22Rv1 (cell line): ENCODE results near the gene DNAH3.

Source experiments
- H3K27ac ChIP-seq: fragments of 450-650 bp; 2 replicates; pipeline ENCODE4 v1.5.1; 2017
- ZFX ChIP-seq: fragments of 450-650 bp; IDR thresholded peaks from 2 replicates; pipeline ENCODE4 v1.6.1; 2017; ENCODE audit warnings: antibody characterized with exemption, borderline replicate concordance
- TF ChIP-seq, protein P1 (sequence below): fragments of 450-650 bp; IDR thresholded peaks from 2 replicates; pipeline ENCODE4 v1.5.1; 2017; ENCODE audit warnings: mild to moderate bottlenecking

The DNAH3 gene

DNA sequence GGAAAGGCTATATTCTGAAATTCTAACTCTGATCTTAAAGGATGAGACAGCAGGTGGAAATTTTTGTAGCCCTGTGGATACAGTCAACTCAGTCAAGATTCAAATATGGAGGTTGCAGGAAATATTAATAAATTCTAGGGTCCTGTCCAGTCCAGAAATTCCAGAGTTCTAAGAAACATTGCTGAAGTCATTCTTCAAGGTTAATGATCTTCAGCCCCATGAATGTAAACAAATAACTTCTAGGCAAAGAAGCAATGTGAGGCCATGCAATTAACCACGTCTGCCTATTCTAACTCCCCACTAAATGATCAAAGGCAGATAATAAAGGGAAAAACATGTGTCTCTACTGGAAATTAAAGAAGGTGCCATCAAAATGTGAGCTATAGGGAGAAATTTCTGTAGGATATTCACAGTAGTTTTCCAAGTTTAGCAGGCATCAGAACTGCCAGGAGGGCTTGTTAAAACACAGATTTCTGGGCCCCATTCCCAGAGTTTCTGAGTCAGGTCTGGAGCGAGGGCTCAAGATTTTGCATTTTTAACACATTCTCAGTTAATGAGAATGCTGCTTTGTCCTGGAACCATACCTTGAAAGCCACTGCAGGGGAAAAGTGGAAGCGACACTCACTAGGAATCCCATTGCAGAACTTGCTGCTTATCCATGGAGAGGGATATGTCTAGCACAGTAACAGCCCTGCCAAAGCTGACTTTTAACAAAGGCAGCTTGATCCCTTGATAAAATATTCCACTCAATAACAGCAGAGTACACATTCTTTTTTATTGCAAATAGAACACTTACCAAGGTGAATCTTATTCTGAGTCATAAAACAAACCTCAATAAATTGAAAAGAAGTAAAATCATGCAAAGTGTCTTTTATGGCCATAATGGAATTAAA is 61.8 kb downstream of the DNAH3 start:
- no peak for TF ChIP-seq ZFX
- TF ChIP-seq, protein P1, sequence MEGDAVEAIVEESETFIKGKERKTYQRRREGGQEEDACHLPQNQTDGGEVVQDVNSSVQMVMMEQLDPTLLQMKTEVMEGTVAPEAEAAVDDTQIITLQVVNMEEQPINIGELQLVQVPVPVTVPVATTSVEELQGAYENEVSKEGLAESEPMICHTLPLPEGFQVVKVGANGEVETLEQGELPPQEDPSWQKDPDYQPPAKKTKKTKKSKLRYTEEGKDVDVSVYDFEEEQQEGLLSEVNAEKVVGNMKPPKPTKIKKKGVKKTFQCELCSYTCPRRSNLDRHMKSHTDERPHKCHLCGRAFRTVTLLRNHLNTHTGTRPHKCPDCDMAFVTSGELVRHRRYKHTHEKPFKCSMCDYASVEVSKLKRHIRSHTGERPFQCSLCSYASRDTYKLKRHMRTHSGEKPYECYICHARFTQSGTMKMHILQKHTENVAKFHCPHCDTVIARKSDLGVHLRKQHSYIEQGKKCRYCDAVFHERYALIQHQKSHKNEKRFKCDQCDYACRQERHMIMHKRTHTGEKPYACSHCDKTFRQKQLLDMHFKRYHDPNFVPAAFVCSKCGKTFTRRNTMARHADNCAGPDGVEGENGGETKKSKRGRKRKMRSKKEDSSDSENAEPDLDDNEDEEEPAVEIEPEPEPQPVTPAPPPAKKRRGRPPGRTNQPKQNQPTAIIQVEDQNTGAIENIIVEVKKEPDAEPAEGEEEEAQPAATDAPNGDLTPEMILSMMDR = no peak
- no peak overlapping the region for H3K27ac ChIP-seq

DNA sequence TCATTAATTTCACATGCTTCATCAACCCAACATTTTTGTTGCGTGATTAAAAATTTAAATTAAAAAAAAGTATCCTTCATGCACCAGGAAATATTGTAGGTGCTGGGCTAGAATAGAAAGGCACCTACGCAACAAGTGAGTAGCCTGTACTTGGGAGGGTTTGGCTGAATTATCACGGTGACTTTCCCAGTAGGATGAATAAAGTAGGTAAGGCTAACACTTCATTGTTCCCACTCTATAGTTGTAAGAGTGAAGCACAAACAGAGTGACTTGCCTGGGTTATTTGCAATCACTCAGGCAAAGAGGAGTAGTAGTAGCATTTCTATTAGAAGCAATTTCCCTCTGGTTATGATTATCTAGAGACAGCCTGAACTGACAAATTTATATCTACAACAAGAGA is 62.5 kb downstream of the DNAH3 start:
- TF ChIP-seq ZFX = no peak
- TF ChIP-seq, protein P1 = no peak
- no peak overlapping the region for H3K27ac ChIP-seq

DNA sequence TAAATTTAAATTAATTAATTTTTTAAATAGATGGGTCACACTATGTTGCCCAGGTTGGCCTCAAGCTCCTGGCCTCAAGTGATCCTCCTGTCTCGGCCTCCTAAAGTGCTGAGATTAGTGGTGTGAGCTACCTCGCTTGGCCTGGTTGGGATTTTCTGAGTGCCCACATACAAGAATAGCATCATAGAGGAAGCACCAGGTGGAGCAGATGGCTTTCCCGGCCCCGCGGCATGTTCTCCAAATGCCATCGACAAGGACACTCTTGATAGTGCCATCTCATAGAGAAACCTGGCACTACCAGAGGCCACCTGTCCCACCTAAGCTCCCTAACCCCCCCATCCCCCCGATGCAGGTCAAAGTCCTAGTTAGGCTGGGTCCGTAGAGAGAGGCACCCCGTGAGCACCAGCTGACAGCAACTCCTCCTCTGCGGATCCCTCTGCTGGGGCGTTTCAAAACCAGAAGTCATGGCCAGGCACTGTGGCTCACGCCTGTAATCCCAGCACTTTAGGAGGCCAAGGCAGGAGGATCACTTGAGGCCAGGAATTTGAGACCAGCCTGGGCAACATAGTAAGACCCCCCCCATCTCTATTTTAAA is 65.9 kb downstream of the DNAH3 start:
- no peak overlapping the region for H3K27ac ChIP-seq
- TF ChIP-seq, protein P1 = no peak
- no peak for TF ChIP-seq ZFX

DNA sequence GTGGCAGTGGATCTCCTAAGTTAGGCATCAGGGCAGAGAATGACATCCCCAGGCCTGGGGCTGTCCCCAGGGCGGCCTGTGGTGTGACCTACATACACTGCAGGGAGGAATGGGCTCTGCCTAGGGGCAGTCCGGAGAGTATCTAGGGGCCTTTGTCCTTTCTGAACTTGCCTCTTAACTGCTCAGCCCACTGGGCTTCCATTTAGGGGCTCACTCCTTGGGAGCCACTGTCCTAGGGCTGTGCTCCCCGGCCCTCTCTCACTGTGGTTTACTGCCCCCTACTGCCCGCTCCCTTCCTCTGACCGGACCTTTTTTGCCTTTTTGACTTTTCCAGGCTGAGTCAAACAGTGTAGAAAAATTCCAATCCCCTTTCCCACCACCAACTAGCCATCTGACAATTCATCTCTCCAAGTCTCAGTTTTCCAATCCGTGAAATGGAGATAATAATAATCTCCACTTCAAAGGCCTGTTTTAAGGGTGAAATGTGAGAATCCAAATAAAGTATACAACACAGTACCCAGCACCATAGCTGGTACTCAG is 66.8 kb downstream of the DNAH3 start:
- TF ChIP-seq ZFX = no peak
- TF ChIP-seq, protein P1 = peak; percentile 81
- H3K27ac ChIP-seq = no peak overlapping the region

DNA sequence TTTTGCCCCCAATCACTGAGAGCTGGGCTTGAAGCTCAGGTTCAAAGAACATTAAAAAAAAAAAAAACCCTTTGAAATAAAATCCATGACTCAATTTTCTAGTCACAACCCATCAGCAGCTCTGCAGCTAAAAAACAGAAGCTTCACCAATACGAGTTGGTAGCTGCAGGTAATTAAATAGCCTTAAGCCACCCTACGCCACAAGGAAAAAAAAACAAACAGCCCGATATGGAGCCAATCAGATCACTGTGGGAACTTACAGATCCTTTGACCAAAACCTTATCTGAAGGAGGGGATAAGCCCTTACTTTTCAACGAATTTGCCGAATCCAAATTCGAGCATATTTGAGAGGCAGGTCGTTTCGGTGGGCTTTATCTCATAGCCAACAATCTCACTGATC is 69.3 kb downstream of the DNAH3 start:
- no peak overlapping the region for H3K27ac ChIP-seq
- TF ChIP-seq ZFX = no peak
- TF ChIP-seq, protein P1 = no peak

DNA sequence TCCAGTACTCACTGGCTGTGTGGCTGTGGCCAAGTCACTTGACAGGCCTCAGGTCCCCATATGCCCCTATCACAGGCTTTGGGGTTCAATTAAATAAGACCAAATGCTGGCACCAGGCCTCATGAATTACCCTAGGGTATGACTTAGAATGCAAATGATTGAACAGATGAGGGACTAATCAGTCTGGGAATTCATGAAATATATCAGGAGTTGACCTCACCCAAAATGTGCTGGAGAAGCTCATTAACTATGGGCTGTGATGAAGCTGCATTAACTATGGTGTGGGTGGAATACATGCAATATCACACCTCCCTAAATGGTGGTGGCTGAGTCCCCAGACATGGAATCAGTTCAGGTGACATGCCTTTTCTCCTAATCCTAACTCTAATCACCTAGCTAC is 72.1 kb downstream of the DNAH3 start:
- TF ChIP-seq, protein P1 = no peak
- TF ChIP-seq ZFX = no peak
- no peak overlapping the region for H3K27ac ChIP-seq
